Tibial nerve (tissue), 4 donors: ENCODE data around the gene GAREM1.

Experiments
- EP300 ChIP-seq, 2 donors: sonication (generic); formaldehyde crosslinking; IDR thresholded peaks; one replicate each; pipeline ENCODE4 v1.6.1; 2017; ENCODE audit warnings: antibody characterized with exemption in 2 of 2, mild to moderate bottlenecking in 1 of 2
- POLR2A ChIP-seq, 2 donors: fragments of 450-650 bp; IDR thresholded peaks; one replicate each; pipeline ENCODE4 v1.6.1; 2017; ENCODE audit warnings: antibody characterized with exemption in 2 of 2, mild to moderate bottlenecking in 2 of 2, moderate library complexity in 2 of 2
- TF ChIP-seq, protein P1 (sequence below), 5 experiments: fragments of 200-600 bp in 3 of 5; fragments of 450-650 bp in 2 of 5; sonication (generic) in 3 of 5; IDR thresholded peaks; one replicate each; pipeline ENCODE4 v1.5.1; 2016 to 2019; ENCODE audit warnings: antibody characterized with exemption in 5 of 5, mild to moderate bottlenecking in 3 of 5, moderate library complexity in 2 of 5

DNA sequence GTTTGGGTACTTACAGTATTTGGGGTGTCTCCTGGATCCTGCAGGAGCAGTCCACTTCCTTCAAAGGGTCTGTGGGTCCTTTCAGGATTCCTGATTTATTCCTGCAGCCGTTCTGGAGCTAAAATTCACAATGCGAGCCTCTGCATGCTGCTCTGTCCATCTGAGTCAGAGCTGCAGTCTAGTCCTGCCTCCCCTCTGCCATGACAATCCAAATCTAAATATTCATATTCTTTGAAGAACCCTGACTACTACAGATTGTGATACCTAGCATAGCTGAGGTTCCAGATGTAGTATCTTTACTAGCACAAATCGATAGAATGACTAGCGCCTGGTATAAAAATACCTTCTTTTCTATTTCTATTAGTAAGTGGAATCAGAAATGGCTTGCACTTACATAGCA is 31.3 kb upstream of the GAREM1 start:
- TF ChIP-seq, protein P1, sequence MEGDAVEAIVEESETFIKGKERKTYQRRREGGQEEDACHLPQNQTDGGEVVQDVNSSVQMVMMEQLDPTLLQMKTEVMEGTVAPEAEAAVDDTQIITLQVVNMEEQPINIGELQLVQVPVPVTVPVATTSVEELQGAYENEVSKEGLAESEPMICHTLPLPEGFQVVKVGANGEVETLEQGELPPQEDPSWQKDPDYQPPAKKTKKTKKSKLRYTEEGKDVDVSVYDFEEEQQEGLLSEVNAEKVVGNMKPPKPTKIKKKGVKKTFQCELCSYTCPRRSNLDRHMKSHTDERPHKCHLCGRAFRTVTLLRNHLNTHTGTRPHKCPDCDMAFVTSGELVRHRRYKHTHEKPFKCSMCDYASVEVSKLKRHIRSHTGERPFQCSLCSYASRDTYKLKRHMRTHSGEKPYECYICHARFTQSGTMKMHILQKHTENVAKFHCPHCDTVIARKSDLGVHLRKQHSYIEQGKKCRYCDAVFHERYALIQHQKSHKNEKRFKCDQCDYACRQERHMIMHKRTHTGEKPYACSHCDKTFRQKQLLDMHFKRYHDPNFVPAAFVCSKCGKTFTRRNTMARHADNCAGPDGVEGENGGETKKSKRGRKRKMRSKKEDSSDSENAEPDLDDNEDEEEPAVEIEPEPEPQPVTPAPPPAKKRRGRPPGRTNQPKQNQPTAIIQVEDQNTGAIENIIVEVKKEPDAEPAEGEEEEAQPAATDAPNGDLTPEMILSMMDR (IDR thresholded peaks at IDR 0.05): no peak
- TF ChIP-seq POLR2A (IDR thresholded peaks at IDR 0.05): no peak
- TF ChIP-seq EP300 (IDR thresholded peaks at IDR 0.05): no peak
